Stimulated activated CD4-positive, alpha-beta T cell treated with anti-CD3 and anti-CD28 coated beads, TNF-alpha, amount 100 ng/mL, for 48 hours (primary cell): ENCODE measurements around the gene TCEANC2.

Experiments
- DNase-seq, 3 donors: peaks; one replicate each; pipeline ENCODE4 v3.0.0-alpha.2; 2020; ENCODE audit warnings: low read depth in 3 of 3

Gene TCEANC2

GRCh38 chr1:54135436-54136120, 82.2 kb downstream of the TCEANC2 start:
- no peak for DNase-seq

GRCh38 chr1:54136269-54136896, 83.0 kb downstream of the TCEANC2 start:
- no peak for DNase-seq

- DNase-seq, result no peak
Measured at GRCh38 chr1:54136963-54137533, 83.6 kb downstream of the TCEANC2 start.

DNA sequence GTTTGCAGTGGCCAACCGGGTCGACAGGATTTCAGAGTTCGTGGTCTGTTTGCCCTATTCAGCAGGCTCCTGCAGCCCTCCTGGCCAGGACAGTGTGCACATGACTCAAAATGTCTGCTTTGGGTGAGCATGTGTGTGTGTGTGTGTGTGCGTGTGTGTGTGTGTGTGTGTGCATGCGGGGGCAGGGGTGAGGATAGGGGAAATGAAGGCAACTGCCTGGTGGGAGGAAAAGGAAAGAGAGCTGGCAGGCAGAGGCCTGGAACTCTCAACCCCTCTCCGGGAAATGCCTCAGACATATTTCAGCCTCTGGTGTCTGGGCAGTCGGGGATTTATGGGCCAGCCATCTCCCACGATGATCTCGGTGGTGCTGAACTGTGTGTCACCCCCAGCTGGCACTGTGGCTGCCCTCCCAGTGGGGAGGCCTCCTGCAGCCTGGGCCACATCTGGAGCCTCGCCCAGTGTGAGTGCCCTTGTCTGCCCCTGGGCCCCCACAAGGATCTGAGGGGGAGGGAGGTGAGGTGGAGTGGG, 84.2 kb downstream of the TCEANC2 start:
- DNase-seq, result no peak

GRCh38 chr1:54138994-54139393, 85.6 kb downstream of the TCEANC2 start:
- DNase-seq, result no peak

DNA sequence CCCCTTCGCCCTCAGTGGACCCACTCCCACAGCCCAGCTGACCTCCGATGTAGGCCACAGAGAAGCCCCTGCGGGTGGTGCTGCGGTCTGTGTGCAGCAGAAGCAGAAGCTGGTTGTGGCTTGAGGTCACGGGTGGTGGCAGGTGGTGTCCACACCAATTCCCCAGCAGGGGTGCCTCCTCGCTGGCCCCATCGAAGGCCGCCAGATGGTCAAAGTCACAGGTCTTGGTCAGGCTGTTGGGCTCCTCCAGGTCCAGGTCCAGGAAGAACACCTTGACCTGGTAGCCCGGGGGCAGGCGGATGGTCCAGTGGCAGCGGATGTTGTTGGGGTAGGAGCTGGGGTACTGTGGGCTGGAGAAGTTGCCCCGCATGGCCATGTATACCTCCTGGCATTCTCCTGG, 86.3 kb downstream of the TCEANC2 start:
- no peak for DNase-seq

DNA sequence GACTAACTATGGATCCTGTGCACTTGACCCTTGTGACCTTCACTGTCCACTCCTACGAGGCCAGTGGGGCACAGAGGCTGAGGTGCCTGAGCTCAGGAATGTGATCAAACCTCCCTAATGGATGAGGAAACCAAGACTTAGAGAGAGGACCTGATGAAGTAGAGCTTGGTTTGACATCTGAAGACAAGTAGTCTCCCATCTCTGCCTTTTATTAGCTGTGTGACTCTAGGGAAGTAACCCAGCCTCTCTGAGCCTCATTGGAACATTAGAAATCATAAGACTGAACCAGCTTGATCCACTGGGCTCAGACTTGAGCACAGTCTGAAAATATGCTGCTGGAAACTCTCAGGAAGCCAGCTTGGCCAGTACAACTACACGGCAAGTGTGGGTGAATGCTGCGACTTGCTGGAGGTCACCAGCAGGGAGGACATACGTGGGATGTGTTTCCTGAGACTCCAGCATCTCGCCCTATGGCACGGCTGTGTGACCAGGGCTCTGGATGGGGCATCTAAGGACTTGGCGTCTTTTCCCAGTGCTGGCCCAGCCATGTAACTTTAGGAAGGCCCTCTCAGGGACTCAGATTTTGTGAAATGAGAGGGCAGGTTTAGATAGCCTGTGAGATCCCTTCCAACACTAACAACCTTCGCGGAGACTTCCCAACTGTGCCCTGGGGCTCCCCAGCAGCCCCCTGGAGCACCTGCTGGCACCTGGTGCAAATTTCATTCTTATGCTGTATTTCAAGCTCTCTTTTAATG, 88.9 kb downstream of the TCEANC2 start:
- no peak for DNase-seq

DNA sequence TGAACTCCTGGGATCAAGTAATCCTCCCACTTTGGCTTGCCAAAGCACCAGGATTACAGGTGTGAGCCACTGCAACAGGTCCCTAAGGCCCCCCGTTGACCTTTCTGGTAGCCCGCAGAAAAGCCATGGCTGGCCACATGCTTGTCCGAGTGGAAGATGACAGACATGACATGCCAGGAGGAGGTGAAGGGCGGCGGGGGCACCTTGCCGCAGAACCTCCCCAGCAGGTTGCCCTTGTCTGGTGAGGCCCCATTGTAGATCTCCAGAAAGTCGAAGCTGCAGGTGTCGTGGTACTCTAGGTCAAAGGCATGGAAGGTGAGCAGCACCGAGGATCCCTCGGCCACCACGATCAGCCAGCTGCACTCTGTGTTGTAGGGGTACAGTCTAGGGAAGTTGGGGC, 91.0 kb downstream of the TCEANC2 start:
- DNase-seq, result no peak

- no peak for DNase-seq
Measured at GRCh38 chr1:54149734-54150133, 96.3 kb downstream of the TCEANC2 start.

- no peak for DNase-seq
Measured at GRCh38 chr1:54151013-54151412, 97.6 kb downstream of the TCEANC2 start.

DNA sequence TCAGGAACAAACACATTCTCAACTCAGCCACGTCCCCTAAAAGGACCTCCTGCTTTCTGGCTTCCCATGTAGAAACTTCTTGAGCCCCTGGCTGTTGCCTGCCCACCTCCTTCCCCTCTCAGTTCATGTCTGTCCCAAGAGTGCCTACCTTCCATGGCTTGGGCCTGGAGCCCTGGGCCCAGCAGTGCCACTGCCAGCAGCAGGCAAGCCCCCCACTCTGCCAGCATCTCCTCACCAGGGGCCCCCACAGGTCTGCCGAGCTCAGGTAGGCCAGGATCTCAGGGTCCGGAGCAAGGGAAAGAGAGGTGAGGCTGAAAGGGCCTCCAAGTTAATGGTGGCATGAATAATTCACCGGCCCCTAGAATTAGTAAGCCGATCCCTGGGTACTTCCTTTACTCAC, 99.3 kb downstream of the TCEANC2 start, which contains the start of gene CDCP2:
TSS of gene CDCP2 (minus strand) at position 305 of the 400 bp plus-strand sequence. CDS start at position 227, 78 bp downstream.
- DNase-seq, result no peak

- DNase-seq, result no peak
Measured at GRCh38 chr1:54153535-54154439, 100.4 kb downstream of the TCEANC2 start.
